HG02571 (cell line): ENCODE results near the gene CBY1.

Source experiments
- ATAC-seq: cut with Tn5 transposase; IDR thresholded peaks from one replicate; pipeline ENCODE4 v1.9.1; 2021; ENCODE audit warnings: mild to moderate bottlenecking, moderate library complexity; ENCODE audit not compliant: unreplicated experiment

The CBY1 gene

GRCh38 chr22:38700270-38700788 is 43.9 kb downstream of the CBY1 start:
- ATAC-seq: peak; percentile 7

- ATAC-seq: peak; percentile 28
Observed at GRCh38 chr22:38700789-38701628, 44.6 kb downstream of the CBY1 start, which contains the start of gene JOSD1. TSS of gene JOSD1 (minus strand) at chr22:38700943. CDS start at chr22:38699987, 956 bp downstream.

- ATAC-seq: no peak
Observed at GRCh38 chr22:38704654-38705234, 48.3 kb downstream of the CBY1 start.

GRCh38 chr22:38705235-38706100 is 49.0 kb downstream of the CBY1 start, which contains the start of gene GTPBP1:
TSS of gene GTPBP1 (plus strand) at chr22:38705944. CDS start at chr22:38705956, 12 bp downstream.
- peak; percentile 71 for ATAC-seq

GRCh38 chr22:38706101-38706900 is 49.9 kb downstream of the CBY1 start:
- peak; percentile 1 for ATAC-seq

GRCh38 chr22:38706901-38707195 is 50.4 kb downstream of the CBY1 start:
- no peak for ATAC-seq

GRCh38 chr22:38707346-38707745 is 50.9 kb downstream of the CBY1 start:
- ATAC-seq: no peak

- no peak for ATAC-seq
Observed at GRCh38 chr22:38707984-38708383, 51.5 kb downstream of the CBY1 start.

GRCh38 chr22:38709306-38709705 is 52.9 kb downstream of the CBY1 start:
- no peak for ATAC-seq

- ATAC-seq: no peak
Observed at GRCh38 chr22:38710351-38710750, 53.9 kb downstream of the CBY1 start.

GRCh38 chr22:38710866-38711265 is 54.4 kb downstream of the CBY1 start:
- ATAC-seq: no peak

GRCh38 chr22:38712486-38713207 is 56.2 kb downstream of the CBY1 start:
- ATAC-seq: no peak

GRCh38 chr22:38713921-38714320 is 57.5 kb downstream of the CBY1 start:
- no peak for ATAC-seq

GRCh38 chr22:38715176-38715764 is 58.8 kb downstream of the CBY1 start:
- no peak for ATAC-seq

- no peak for ATAC-seq
Observed at GRCh38 chr22:38715852-38716251, 59.4 kb downstream of the CBY1 start.

- ATAC-seq: no peak
Observed at GRCh38 chr22:38716271-38716670, 59.8 kb downstream of the CBY1 start.

- ATAC-seq: no peak
Observed at GRCh38 chr22:38716826-38717225, 60.4 kb downstream of the CBY1 start.

GRCh38 chr22:38717244-38717643 is 60.8 kb downstream of the CBY1 start:
- ATAC-seq: no peak

GRCh38 chr22:38718414-38718813 is 62.0 kb downstream of the CBY1 start:
- no peak for ATAC-seq
